B cell (primary cell): ENCODE measurements around the gene PSMD3.

Experiments used
- EZH2 ChIP-seq: IDR thresholded peaks from 2 replicates; pipeline ENCODE4 v1.6.1; 2012; ENCODE audit warnings: borderline replicate concordance, low read depth, mild to moderate bottlenecking, moderate library complexity, low read length; ENCODE audit not compliant: insufficient read depth, poor library complexity, severe bottlenecking
- TF ChIP-seq, protein P1 (sequence below): fragments of 200-600 bp; IDR thresholded peaks from one replicate; pipeline ENCODE4 v1.8.0; 2022; ENCODE audit warnings: antibody characterized with exemption, mild to moderate bottlenecking

DNA sequence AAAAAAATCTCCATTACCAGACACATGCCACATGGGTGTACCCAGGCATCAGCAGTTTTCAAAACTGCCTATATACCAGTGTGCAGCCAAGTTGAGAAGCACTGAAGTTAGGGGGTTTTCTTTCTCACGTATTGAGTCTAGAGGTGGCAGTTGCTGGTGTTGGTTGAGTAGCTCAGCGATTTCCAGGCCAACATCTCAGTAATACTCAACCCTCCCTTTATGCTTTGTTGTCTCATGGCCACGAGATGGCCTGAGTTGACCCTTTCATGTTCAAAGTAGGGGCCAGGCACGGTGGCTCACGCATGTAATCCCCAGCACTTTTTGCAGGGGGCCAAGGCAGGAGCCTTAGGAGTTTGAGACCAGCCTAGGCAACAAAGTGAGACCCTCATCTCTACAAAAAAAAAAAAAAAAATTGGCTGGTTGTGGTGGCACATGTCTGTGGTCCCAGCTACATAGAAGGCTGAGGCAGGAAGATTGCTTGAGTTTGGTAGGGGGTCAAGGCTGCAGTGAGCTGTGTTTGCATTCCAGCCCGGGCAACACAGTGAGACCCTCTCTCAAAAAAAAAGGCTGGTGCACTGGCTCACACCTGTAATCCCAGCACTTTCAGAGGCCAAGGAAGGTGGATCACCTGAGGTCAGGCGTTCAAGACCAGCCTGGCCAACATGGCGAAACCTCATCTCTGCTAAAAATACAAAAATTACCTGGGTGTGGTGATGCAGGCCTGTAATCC lies 42.3 kb upstream of the PSMD3 start:
- TF ChIP-seq, protein P1, sequence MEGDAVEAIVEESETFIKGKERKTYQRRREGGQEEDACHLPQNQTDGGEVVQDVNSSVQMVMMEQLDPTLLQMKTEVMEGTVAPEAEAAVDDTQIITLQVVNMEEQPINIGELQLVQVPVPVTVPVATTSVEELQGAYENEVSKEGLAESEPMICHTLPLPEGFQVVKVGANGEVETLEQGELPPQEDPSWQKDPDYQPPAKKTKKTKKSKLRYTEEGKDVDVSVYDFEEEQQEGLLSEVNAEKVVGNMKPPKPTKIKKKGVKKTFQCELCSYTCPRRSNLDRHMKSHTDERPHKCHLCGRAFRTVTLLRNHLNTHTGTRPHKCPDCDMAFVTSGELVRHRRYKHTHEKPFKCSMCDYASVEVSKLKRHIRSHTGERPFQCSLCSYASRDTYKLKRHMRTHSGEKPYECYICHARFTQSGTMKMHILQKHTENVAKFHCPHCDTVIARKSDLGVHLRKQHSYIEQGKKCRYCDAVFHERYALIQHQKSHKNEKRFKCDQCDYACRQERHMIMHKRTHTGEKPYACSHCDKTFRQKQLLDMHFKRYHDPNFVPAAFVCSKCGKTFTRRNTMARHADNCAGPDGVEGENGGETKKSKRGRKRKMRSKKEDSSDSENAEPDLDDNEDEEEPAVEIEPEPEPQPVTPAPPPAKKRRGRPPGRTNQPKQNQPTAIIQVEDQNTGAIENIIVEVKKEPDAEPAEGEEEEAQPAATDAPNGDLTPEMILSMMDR, result no peak
- TF ChIP-seq EZH2, result no peak
